HK-2 (cell line): ENCODE results near the gene MOSPD3.
"Not testable (repeated sequence)": the region's sequence is repeated elsewhere in the genome, so short reads cannot be mapped to it uniquely, and the experiment has no call there.

ENCODE experiments used
- DNase-seq: peaks from one replicate; pipeline ENCODE4 v3.0.0-alpha.2; 2018; ENCODE audit not compliant: unreplicated experiment

MOSPD3 gene

GRCh38 chr7:100626055-100626454 lies 13.7 kb downstream of the MOSPD3 start:
- no peak for DNase-seq

DNA sequence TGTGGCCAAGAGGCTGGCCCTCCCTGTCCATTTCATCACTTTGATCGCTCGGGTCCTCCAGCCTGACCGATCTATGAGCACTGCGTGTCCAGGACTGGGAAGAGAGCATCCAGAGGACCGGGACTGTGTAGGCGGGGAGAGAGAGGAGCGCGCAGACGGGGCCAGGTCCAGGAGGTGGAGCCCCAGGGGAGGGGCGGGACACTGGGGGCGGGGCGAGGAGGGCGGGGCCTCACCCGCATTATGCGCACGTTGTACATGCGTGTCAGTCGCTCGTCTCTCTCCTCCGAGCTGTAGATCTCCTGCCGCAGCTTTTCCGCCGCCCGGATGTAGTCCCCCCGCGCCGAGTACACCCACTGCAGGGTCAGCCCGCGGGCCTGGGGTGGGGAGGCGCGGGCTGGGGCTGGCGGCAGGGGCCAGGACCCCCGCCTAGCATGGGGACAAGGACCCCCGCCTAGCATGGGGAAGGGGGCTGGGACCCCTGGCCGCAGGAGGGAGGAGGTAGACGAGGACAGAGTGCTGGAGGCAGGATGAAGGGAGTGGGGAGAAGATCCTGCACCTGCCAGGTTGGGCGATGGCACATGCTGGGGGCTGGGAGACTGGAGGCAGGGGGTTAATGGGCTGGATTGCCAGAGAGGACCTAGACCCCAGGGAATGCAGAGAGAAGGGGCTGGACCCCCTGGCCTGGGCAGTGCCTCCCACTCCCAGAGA lies 14.3 kb downstream of the MOSPD3 start:
- no peak for DNase-seq

GRCh38 chr7:100627238-100627549 lies 14.9 kb downstream of the MOSPD3 start:
- no peak for DNase-seq

DNA sequence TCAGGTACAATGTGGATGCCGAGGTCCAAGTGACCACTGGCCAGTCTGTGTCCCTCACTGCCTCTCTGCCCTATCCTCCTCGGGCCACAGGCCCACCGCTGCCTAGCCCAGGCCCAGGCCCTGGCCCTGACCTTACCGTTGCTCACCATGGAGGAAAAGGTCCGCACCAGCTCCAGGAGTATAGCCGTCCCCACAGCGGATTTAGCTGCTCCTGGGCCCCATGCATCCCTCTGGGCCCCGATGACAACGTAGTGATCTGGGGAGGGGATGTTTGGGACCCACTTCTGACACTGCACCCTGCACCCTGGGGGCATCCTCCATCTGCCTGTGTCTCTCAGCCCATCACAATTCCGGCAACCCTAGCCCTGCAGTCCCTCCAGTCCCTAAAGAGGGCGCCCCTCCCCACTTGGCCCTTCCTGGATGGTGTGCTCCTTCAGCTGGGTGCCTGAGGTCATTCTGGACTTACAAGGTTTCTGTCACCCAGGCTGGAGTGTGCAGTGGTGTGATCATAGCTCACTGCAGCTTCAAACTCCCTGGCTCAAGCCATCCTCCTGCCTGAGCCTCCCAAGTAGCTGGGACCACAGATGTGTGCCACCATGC lies 16.9 kb downstream of the MOSPD3 start:
- DNase-seq: peak; percentile 37

- no peak for DNase-seq
These were observed 17.7 kb downstream of the MOSPD3 start for GRCh38 chr7:100630066-100630465.

DNA sequence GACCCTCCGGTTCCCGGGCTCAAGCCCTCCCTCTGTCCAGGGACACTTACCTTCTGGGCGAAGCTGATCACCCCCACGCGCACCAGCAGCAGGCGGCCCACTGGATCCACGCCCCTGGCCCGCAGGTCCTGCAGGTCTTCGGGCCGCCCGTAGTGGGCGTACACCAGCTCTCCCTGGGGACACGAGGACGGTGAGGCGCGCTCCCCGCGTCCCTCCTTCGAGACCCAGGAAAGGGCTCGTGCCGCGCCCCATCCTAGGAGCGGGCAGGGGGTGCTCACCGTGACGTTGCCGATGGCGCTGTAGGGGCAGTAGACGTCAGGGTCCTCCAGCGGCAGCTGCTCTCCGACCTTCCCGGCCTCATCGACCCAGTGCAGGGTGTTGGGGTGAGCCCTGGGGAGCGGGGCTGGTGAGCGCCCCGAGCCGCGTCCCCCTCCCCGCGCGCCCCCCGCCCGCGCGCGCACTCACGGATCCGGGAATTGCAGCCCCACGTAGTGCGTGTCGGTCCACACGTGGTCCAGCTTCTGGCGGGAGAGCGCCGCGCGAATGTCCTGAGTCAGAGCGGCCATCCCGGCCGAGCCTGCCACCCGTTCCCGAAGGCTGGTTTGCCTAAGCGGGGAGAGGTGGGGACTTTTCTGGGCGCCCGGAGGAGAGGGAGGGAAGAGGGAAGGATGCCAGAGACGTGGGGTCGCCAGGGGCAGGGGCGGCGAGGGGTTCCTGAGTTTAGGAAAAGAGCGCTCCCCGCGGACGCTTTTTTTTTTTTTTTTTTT lies 20.8 kb downstream of the MOSPD3 start:
- peak; percentile 83 for DNase-seq

GRCh38 chr7:100639995-100640516 lies 27.7 kb downstream of the MOSPD3 start:
- DNase-seq: no peak

DNA sequence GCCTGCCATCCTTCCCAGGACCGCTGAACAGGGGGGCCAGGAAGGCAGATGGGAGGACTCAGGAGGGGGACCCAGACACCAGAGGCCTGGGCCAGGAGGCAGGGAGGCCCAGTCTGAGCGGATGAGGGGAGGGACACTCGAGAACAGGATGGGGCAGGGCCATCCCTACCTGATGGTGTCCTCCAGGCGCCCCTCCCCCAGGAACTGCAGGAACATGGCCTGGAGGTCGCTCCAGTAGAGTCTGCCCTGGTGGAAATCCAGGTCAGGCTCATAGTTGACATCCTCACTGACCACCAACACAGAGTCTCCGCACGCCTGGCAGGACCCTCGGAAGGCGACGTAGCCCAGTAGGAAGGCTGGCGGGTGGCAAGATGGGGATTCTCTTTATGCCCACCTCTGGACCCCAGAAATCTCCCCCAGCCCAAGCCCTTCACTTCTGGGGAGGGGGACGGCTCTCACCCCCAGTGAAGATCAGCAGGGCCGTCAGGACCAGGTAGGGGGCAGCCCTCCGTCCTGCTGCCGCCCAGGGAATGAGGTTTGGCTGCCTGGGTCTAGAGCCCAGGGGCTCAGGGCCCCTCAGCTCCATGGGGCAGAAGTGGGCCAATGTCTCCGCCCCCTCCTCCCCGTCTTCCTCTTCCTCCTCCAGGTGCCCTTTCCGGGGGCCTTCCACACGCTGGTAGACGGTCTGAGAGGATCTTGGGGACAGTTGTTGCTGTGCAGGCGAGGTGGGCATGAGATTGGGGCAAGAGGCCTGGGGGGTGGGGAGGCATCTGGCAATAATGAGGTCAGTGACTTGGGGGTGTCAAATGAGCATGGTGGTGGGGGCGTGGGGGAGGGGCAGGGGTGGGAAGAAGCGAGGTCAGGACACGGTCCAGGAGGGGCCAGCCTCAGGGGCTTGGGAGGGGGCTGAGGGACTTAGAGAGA lies 28.4 kb downstream of the MOSPD3 start:
- no peak for DNase-seq

GRCh38 chr7:100641463-100641859 lies 29.1 kb downstream of the MOSPD3 start, which contains the start of gene TFR2:
TFR2 (minus strand) TSS chr7:100641552; CDS start chr7:100641509, 43 bp downstream.
- no peak for DNase-seq

- DNase-seq: no peak
These were observed 29.7 kb downstream of the MOSPD3 start for GRCh38 chr7:100641860-100642533.

DNA sequence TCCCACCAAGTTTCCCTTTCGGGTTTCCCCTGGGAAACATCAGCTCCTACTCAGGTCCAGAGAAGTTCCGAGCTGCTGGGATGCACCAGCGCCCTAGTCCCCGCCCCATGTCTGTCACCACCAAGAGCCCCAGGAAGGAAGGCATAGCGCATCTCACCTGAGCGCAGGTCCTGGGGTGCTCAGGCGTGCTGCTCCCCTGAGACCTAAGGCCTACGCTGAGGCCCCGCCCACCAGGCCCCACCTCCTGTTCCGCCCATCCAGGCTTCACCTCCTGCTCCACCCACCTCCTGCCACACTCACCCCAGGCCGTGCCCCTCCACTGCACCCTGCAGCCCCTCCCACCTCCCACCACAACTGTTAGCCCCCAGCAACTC lies 30.2 kb downstream of the MOSPD3 start:
- no peak for DNase-seq

DNA sequence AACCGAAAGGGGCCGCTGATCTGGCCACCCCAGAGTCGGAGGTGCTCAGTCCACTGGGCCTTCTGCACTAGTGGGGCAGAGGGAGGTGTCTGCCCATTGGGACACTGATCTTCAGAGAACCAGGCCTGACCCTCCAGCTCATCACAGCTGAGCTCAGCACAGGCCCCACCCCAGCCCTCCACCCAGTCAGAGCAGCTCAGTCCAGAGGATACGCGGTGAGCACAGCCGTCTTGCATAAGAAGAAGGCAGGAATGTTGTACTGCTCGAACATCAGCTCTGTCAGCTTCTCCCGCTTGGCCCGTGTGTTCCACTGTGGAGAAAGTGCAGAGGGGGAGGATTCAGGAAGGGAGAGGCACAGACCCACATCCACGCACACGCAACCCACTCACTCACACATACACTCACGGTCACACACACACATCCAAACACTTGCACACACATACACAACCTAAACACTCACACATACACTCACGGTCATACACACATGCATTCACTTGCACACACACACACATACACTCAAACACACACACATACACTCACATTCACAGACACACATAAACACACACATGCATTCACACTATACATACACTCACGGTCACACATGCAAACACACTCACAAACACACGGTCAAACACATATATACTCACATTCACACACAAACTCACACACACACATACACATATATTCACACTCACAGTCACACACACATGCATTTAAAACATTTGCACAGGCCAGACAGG lies 37.7 kb downstream of the MOSPD3 start:
- no peak for DNase-seq

DNA sequence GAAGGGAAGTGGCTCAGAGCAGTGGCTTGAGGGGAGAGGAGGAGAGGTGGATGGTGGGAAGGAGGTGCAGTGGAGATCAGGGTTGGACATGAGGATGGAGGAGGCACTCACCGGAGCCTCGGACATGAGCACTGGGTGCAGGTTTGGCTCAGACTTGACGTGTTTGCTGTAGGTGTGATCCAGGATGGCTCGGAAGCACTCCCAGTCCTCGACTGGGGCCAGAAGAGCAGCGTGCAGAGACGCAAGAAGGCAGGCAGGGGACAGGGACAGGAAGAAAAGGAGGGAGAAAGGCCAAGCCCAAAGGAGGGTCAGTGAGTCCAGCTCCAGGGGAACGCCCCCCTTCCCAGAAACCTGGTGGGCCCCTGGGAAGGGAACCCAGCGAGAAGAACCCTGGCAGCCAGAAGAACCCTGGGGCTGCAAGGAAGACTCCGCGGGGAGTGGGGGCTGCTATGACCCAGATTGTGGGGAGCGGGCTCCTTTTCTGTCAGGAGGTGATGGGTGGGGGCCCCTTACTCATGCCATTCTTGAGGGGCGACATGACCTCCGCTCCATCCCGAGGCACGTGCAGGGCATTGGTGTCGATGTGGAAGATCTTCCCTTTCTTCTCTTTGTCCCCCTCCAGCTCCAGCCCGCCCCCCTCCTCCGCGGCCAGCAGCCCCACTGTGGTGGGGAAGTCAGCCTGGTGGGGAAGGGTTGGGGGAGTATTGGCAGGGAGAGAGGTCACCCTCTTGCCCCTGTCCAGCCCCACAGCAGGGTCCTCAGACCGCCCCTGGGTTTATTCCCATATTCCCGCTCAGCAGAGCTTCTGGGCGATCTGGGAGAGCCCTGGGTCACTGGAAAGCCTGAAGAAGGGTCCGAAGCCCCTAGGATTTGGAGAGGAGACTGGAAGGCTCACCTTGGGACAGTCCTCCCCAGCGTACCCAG lies 42.8 kb downstream of the MOSPD3 start:
- no peak for DNase-seq

- DNase-seq: no peak
These were observed 43.8 kb downstream of the MOSPD3 start, which contains the start of gene ACTL6B for GRCh38 chr7:100655908-100656674. ACTL6B (minus strand) TSS chr7:100656448; CDS start chr7:100656354, 94 bp downstream.

- DNase-seq: not testable (repeated sequence)
These were observed 49.9 kb downstream of the MOSPD3 start for GRCh38 chr7:100662194-100662776.
